Keratinocyte (primary cell): ENCODE data around the gene GABRR2. TPM values are rescaled to one million over a fixed set of nuclear protein-coding genes. Genes with fewer than 3 reads are reported as not detected.

Source experiments
- DNase-seq: peaks from one replicate; pipeline ENCODE4 v3.0.0-alpha.2; 2011; ENCODE audit warnings: low read depth, missing footprints, low spot score
- FAIRE-seq: peaks from 2 replicates; lab custom pipeline; 2011; peaks lifted over from hg19 to GRCh38; lab: Jason Lieb, UNC
- H2AFZ ChIP-seq: 2 replicates; pipeline ENCODE4 v1.6.0; 2012; ENCODE audit warnings: low read length, control low read depth, inconsistent platforms; ENCODE audit not compliant: control insufficient read depth
- H3K27ac ChIP-seq: 2 replicates; pipeline ENCODE4 v1.5.1; 2011; ENCODE audit warnings: low read length; ENCODE audit not compliant: control insufficient read depth, insufficient read depth
- H3K27me3 ChIP-seq: 3 replicates; pipeline ENCODE4 v1.6.0; 2011; ENCODE audit warnings: low read length; ENCODE audit not compliant: control insufficient read depth, insufficient read depth; ENCODE audit errors: extremely low read depth
- H3K36me3 ChIP-seq, 2 experiments: 2 replicates in 1 of 2; 3 replicates in 1 of 2; pipeline ENCODE4 v1.5.1; 2011; ENCODE audit warnings: low read length in 2 of 2, mild to moderate bottlenecking in 1 of 2; ENCODE audit not compliant: control insufficient read depth in 2 of 2, insufficient read depth in 2 of 2; ENCODE audit errors: extremely low read depth in 1 of 2
- H3K4me1 ChIP-seq: 3 replicates; pipeline ENCODE4 v1.5.1; 2011; ENCODE audit warnings: low read length; ENCODE audit not compliant: control insufficient read depth, insufficient read depth; ENCODE audit errors: extremely low read depth
- H3K4me2 ChIP-seq: 3 replicates; pipeline ENCODE4 v1.6.0; 2011; ENCODE audit warnings: low read depth, low read length; ENCODE audit not compliant: control insufficient read depth, insufficient read depth; ENCODE audit errors: extremely low read depth
- H3K4me3 ChIP-seq, 3 experiments: fragments of 200-600 bp in 1 of 3; sonication (generic) in 1 of 3; 2 replicates in 2 of 3; 3 replicates in 1 of 3; pipeline ENCODE4 v1.5.1; 2011 to 2016; ENCODE audit warnings: low read length in 3 of 3, mild to moderate bottlenecking in 3 of 3, control low read depth in 2 of 3, inconsistent platforms in 1 of 3, low read depth in 1 of 3, mixed read lengths in 1 of 3, mixed run types in 1 of 3, moderate library complexity in 1 of 3; ENCODE audit not compliant: control insufficient read depth in 2 of 3, insufficient read depth in 2 of 3; ENCODE audit errors: extremely low read depth in 1 of 3
- H3K79me2 ChIP-seq: 2 replicates; pipeline ENCODE4 v1.6.0; 2012; ENCODE audit warnings: low read length; ENCODE audit not compliant: control insufficient read depth, insufficient read depth
- H3K9ac ChIP-seq: 3 replicates; pipeline ENCODE4 v1.6.0; 2011; ENCODE audit warnings: low read length; ENCODE audit not compliant: control insufficient read depth, insufficient read depth; ENCODE audit errors: extremely low read depth
- H3K9me1 ChIP-seq: 3 replicates; pipeline ENCODE4 v1.6.0; 2011; ENCODE audit warnings: low read length; ENCODE audit not compliant: control insufficient read depth, insufficient read depth; ENCODE audit errors: extremely low read depth
- H3K9me3 ChIP-seq: 2 replicates; pipeline ENCODE4 v1.5.1; 2012; ENCODE audit warnings: low read depth, low read length; ENCODE audit not compliant: control insufficient read depth
- H4K20me1 ChIP-seq: 3 replicates; pipeline ENCODE4 v1.6.0; 2011; ENCODE audit warnings: low read length; ENCODE audit not compliant: control insufficient read depth, insufficient read depth; ENCODE audit errors: extremely low read depth
- EZH2 ChIP-seq: IDR thresholded peaks from one replicate; pipeline ENCODE4 v1.6.1; 2012; ENCODE audit warnings: inconsistent platforms, mild to moderate bottlenecking, low read length, moderate library complexity
- dilution Hi-C: fragments of 300-500 bp; cut with MboI; formaldehyde crosslinking; loops from one replicate; pipeline ENCODE4 v1.7.0; 2020; ENCODE audit warnings: low sequenced_read_pairs; ENCODE audit not compliant: extremely low pct_ligation_motif_present
- polyA plus RNA-seq, 5 experiments: library from polyadenylated mRNA; depleted of rRNA in 3 of 5; stranded (reverse) in 3 of 5; stranded (forward) in 1 of 5; unstranded in 1 of 5; fragments of >200 nt; gene quantifications; 1 replicate in 1 of 5; 2 replicates in 3 of 5; 3 replicates in 1 of 5; pipeline versions ENCODE4 v1.2.1 to v1.2.3, GENCODE V29; 2011 to 2012; ENCODE audit warnings: missing spikeins in 2 of 5, low read depth in 1 of 5, low replicate concordance in 1 of 5
- TF ChIP-seq, protein P1 (sequence below), 3 experiments: IDR thresholded peaks in 1 of 3; conservative IDR thresholded peaks in 1 of 3; optimal IDR thresholded peaks in 1 of 3; 2 replicates in 2 of 3; 3 replicates in 1 of 3; pipeline versions ENCODE3 to v1.5.1; 2011; ENCODE audit warnings: low read length in 3 of 3, mild to moderate bottlenecking in 3 of 3, moderate library complexity in 2 of 3, control low read depth in 1 of 3, inconsistent platforms in 1 of 3; ENCODE audit not compliant: insufficient read depth in 2 of 3; ENCODE audit errors: extremely low read depth in 1 of 3

GABRR2 gene
- polyA plus RNA-seq, 1 donor (not counting 4 experiments of a cell fraction or from before 2014, with no cell fraction given): 0.03 TPM

DNA sequence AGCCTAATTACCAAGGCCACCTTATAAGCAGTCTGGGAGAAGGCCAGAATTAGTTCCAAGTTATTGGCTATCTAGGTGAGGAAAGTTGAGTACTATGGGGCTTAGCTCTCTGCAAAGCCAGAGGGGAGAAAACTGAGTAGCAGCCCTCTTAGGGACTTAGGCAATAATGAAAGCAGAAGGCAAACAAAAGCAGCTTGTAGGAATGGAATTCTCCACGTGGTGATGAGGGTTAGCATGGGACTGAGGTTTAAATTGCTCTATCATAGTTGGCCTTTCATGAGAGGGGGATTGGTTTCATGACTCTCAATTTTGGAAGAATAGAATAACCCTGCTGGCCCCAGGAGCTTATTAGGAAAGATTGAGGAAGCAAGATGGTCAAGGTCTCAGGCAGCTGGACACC, 44.5 kb upstream of the GABRR2 start:
- peaks cover 4% of the 10 kb centered on the region for H3K27me3 ChIP-seq
- no peak for FAIRE-seq
- H3K4me1 ChIP-seq: no peaks in the 10 kb centered on the region
- dilution Hi-C loops: no loop called here
- no peak overlapping the region for H3K4me3 ChIP-seq
- no peaks in the 10 kb centered on the region for H4K20me1 ChIP-seq
- no peak overlapping the region for H3K27ac ChIP-seq
- H2AFZ ChIP-seq: no peak overlapping the region
- no peaks in the 10 kb centered on the region for H3K36me3 ChIP-seq
- TF ChIP-seq EZH2: no peak
- TF ChIP-seq, protein P1, sequence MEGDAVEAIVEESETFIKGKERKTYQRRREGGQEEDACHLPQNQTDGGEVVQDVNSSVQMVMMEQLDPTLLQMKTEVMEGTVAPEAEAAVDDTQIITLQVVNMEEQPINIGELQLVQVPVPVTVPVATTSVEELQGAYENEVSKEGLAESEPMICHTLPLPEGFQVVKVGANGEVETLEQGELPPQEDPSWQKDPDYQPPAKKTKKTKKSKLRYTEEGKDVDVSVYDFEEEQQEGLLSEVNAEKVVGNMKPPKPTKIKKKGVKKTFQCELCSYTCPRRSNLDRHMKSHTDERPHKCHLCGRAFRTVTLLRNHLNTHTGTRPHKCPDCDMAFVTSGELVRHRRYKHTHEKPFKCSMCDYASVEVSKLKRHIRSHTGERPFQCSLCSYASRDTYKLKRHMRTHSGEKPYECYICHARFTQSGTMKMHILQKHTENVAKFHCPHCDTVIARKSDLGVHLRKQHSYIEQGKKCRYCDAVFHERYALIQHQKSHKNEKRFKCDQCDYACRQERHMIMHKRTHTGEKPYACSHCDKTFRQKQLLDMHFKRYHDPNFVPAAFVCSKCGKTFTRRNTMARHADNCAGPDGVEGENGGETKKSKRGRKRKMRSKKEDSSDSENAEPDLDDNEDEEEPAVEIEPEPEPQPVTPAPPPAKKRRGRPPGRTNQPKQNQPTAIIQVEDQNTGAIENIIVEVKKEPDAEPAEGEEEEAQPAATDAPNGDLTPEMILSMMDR (optimal IDR thresholded peaks at IDR 0.05 in 1 of 3, IDR thresholded peaks at IDR 0.05 in 1 of 3, conservative IDR thresholded peaks at IDR 0.05 in 1 of 3; ENCODE audit: extremely low read depth in 1 of 3, insufficient read depth in 2 of 3, low read length in 3 of 3): no peak
- no peak overlapping the region for H3K4me2 ChIP-seq
- no peaks in the 10 kb centered on the region for H3K9me3 ChIP-seq
- no peak for DNase-seq
- no peaks in the 10 kb centered on the region for H3K79me2 ChIP-seq
- no peaks in the 10 kb centered on the region for H3K9me1 ChIP-seq
- no peak overlapping the region for H3K9ac ChIP-seq

- Histone ChIP-seq H3K9ac (no peak overlapping the region), H3K4me2 (peak overlapping the region; percentile 11), H3K27ac (no peak overlapping the region), H3K36me3 (no peaks in the 10 kb centered on the region), H4K20me1 (no peaks in the 10 kb centered on the region), H3K9me1 (no peaks in the 10 kb centered on the region), H3K27me3 (peaks cover 4% of the 10 kb centered on the region), H2AFZ (peak overlapping the region; percentile 35), H3K9me3 (no peaks in the 10 kb centered on the region), H3K4me3 (no peak overlapping the region), H3K79me2 (peaks cover under 1% of the 10 kb centered on the region), H3K4me1 (peaks cover 4% of the 10 kb centered on the region)
- dilution Hi-C loops: no loop called here
- DNase-seq (no peak), FAIRE-seq (no peak)
- no peak for TF ChIP-seq EZH2
- TF ChIP-seq, protein P1 (optimal IDR thresholded peaks at IDR 0.05 in 1 of 3, IDR thresholded peaks at IDR 0.05 in 1 of 3, conservative IDR thresholded peaks at IDR 0.05 in 1 of 3; ENCODE audit: extremely low read depth in 1 of 3, insufficient read depth in 2 of 3, low read length in 3 of 3): no peak
Measured at GRCh38 chr6:89357390-89357789, 42.3 kb upstream of the GABRR2 start.
